ENCODE measurements around the gene CD52. TPM values are rescaled to one million over a fixed set of nuclear protein-coding genes. Genes with fewer than 3 reads are reported as not detected.
"Not testable (repeated sequence)": the region's sequence is repeated elsewhere in the genome, so short reads cannot be mapped to it uniquely, and the experiment has no call there.

Gene CD52
- total and polyA plus RNA-seq, 2 of the 4 experiments (the other 2 are of a cell fraction): 1.6 TPM; not detected in 1

- intact Hi-C loops (cut with micrococcal nuclease) (no loop called here), in situ Hi-C loops (cut with MboI; ENCODE audit: low sequenced_read_pairs) (no loop called here), dilution Hi-C loops (cut with HindIII; ENCODE audit: low sequenced_read_pairs, unreplicated experiment) (no loop called here)
- no peak overlapping the region for H3K23ac ChIP-seq (ENCODE audit: low read depth, low read length)
- no peak overlapping the region for H4K91ac ChIP-seq (ENCODE audit: insufficient read depth, low read depth, low read length)
- no peak overlapping the region for H2BK20ac ChIP-seq (ENCODE audit: low read depth, low read length)
- BruUV-seq (replicated peaks): no TSS peak
- H3K9me3 ChIP-seq (ENCODE audit: control insufficient read depth, insufficient read depth, low read length): no peaks in the 10 kb centered on the region
- no peaks in the 10 kb centered on the region for H3K36me3 ChIP-seq (ENCODE audit: control insufficient read depth, insufficient read depth, low read length)
- ChIA-PET POLR2A (ENCODE audit: unreplicated experiment) (no interaction called here), CTCF (no interaction called here)
- no peak overlapping the region for H2AK9ac ChIP-seq (replicated peaks; ENCODE audit: low read depth, low read length, poor library complexity)
- no peak overlapping the region for H3K27ac ChIP-seq (ENCODE audit: insufficient read depth, low read length)
- peaks cover 16% of the 10 kb centered on the region; the same call in 1 of the 2 replicates for H3K27me3 ChIP-seq (ENCODE audit: control insufficient read depth, insufficient read depth, low read length)
- no peak overlapping the region for H2BK120ac ChIP-seq (ENCODE audit: low read depth, low read length)
- no peak overlapping the region for H2BK5ac ChIP-seq (ENCODE audit: low read depth, low read length, poor library complexity, severe bottlenecking)
- H2AFZ ChIP-seq (replicated peaks; ENCODE audit: low read length, poor library complexity): no peak overlapping the region
- WGBS, 2 experiments (ENCODE audit: extremely low coverage in 2 of 2, insufficient read length in 1 of 2): 100% methylated on average over 2 of the region's 5 CpGs; no CpG with 5 or more reads in 1 of the 2 experiments
- H3K9me1 ChIP-seq (ENCODE audit: insufficient read depth, low read length): no peaks in the 10 kb centered on the region
- TF ChIP-seq RFX5 (IDR thresholded peaks at IDR 0.05; ENCODE audit: low read depth, low read length) (no peak), BHLHE40 (IDR thresholded peaks at IDR 0.05; ENCODE audit: low read depth, low read length) (no peak), CEBPB (IDR thresholded peaks at IDR 0.05; ENCODE audit: low read depth, low read length) (no peak)
- no peak overlapping the region for H3K9ac ChIP-seq (ENCODE audit: low read depth, low read length)
- no peaks in the 10 kb centered on the region for H3K4me1 ChIP-seq (ENCODE audit: control insufficient read depth, insufficient read depth, low read length)
- no peak overlapping the region for H3K4ac ChIP-seq (ENCODE audit: low read depth, low read length)
- H2BK15ac ChIP-seq (ENCODE audit: low read depth, low read length): no peak overlapping the region
- H4K5ac ChIP-seq (ENCODE audit: low read depth, low read length): no peak overlapping the region
- H3K18ac ChIP-seq (ENCODE audit: low read depth, low read length): no peak overlapping the region
- H3K4me3 ChIP-seq (ENCODE audit: insufficient read depth, low read depth, low read length): no peak overlapping the region
- H3K56ac ChIP-seq (ENCODE audit: extremely low read depth, insufficient read depth, low read length): no peak overlapping the region
- no peak overlapping the region for H3K14ac ChIP-seq (replicated peaks; ENCODE audit: low read depth, low read length)
- H4K20me1 ChIP-seq (ENCODE audit: insufficient read depth, low read length): no peaks in the 10 kb centered on the region
- H3K4me2 ChIP-seq (ENCODE audit: low read depth, low read length): no peak overlapping the region
- no peak for DNase-seq
- H2AK5ac ChIP-seq (ENCODE audit: low read depth, low read length): no peak overlapping the region
- H3K79me1 ChIP-seq (ENCODE audit: low read depth in 1 of 2, low read length in 2 of 2): no peaks in the 10 kb centered on the region
- no peak for ATAC-seq (ENCODE audit: low read depth)
- H4K8ac ChIP-seq (ENCODE audit: low read depth in 2 of 2, low read length in 2 of 2): no peak overlapping the region
Observed at GRCh38 chr1:26330276-26330675, 12.5 kb downstream of the CD52 start.

GRCh38 chr1:26333312-26333711 lies 15.6 kb downstream of the CD52 start:
- H3K79me1 ChIP-seq (ENCODE audit: low read depth in 1 of 2, low read length in 2 of 2); H3K4ac ChIP-seq (ENCODE audit: low read depth, low read length); H3K36me3 ChIP-seq (ENCODE audit: control insufficient read depth, insufficient read depth, low read length); H3K27ac ChIP-seq (ENCODE audit: insufficient read depth, low read length); POLR2A ChIA-PET (ENCODE audit: unreplicated experiment); H3K14ac ChIP-seq (replicated peaks; ENCODE audit: low read depth, low read length); H3K18ac ChIP-seq (ENCODE audit: low read depth, low read length); H2BK120ac ChIP-seq (ENCODE audit: low read depth, low read length); H2BK15ac ChIP-seq (ENCODE audit: low read depth, low read length); H4K20me1 ChIP-seq (ENCODE audit: insufficient read depth, low read length); H2BK20ac ChIP-seq (ENCODE audit: low read depth, low read length); intact Hi-C loops (cut with micrococcal nuclease); H4K8ac ChIP-seq (ENCODE audit: low read depth in 2 of 2, low read length in 2 of 2); ATAC-seq (ENCODE audit: low read depth); H3K4me3 ChIP-seq (ENCODE audit: insufficient read depth, low read depth, low read length); H2AK5ac ChIP-seq (ENCODE audit: low read depth, low read length); H3K4me1 ChIP-seq (ENCODE audit: control insufficient read depth, insufficient read depth, low read length); H3K23ac ChIP-seq (ENCODE audit: low read depth, low read length); in situ Hi-C loops (cut with MboI; ENCODE audit: low sequenced_read_pairs); dilution Hi-C loops (cut with HindIII; ENCODE audit: low sequenced_read_pairs, unreplicated experiment); H3K9me1 ChIP-seq (ENCODE audit: insufficient read depth, low read length); H4K91ac ChIP-seq (ENCODE audit: insufficient read depth, low read depth, low read length); H3K4me2 ChIP-seq (ENCODE audit: low read depth, low read length); H3K9ac ChIP-seq (ENCODE audit: low read depth, low read length); H3K56ac ChIP-seq (ENCODE audit: extremely low read depth, insufficient read depth, low read length); H2BK5ac ChIP-seq (ENCODE audit: low read depth, low read length, poor library complexity, severe bottlenecking); DNase-seq; H2AFZ ChIP-seq (replicated peaks; ENCODE audit: low read length, poor library complexity); H2AK9ac ChIP-seq (replicated peaks; ENCODE audit: low read depth, low read length, poor library complexity); H4K5ac ChIP-seq (ENCODE audit: low read depth, low read length); BruUV-seq (replicated peaks); H3K9me3 ChIP-seq (ENCODE audit: control insufficient read depth, insufficient read depth, low read length): not testable (repeated sequence)
- H3K27me3 ChIP-seq (ENCODE audit: control insufficient read depth, insufficient read depth, low read length): peaks cover 37% of the 10 kb centered on the region
- CTCF ChIA-PET: interaction anchor here (0.7 kb wide), 2 partner anchors 67 to 710 kb away, joined by 3 to 5 read pairs; no protein-coding TSS in a partner anchor
- WGBS, 2 experiments (ENCODE audit: extremely low coverage in 2 of 2, insufficient read length in 1 of 2): no CpG with 5 or more reads among the region's 8 CpGs
